Right lobe of liver (tissue), 4 donors: Measurements from ENCODE around the gene IRF1.

Experiments
- CTCF ChIP-seq, 4 donors: fragments of 200-600 bp in 3 of 4; fragments of 450-650 bp in 1 of 4; IDR thresholded peaks; one replicate each; pipeline versions ENCODE4 v1.5.1 to v1.8.0; 2016 to 2022; ENCODE audit warnings: antibody characterized with exemption in 4 of 4, mild to moderate bottlenecking in 2 of 4
- POLR2A ChIP-seq: fragments of 450-650 bp; IDR thresholded peaks from one replicate; pipeline ENCODE4 v1.6.1; 2017; ENCODE audit warnings: antibody characterized with exemption, mild to moderate bottlenecking
- donor health status: DM: no; HTN: no; CAD: no.
- donor health status: DM: no; HTN: no; CAD: no.
- donor health status: DM: no; HTN: yes; CAD: no.

- TF ChIP-seq POLR2A (no peak), CTCF (IDR thresholded peaks at IDR 0.05) (no peak)
Measured at GRCh38 chr5:132458226-132458560, 32.4 kb downstream of the IRF1 start.
